OCI-LY7 (cell line): Measurements from ENCODE around the gene KLRC2.

Experiments
- CTCF ChIP-seq: fragments of 200-600 bp; sonication (generic); conservative IDR thresholded peaks from 2 replicates; pipeline ENCODE4 v1.5.1; 2014; ENCODE audit warnings: mild to moderate bottlenecking, antibody characterized with exemption, low read length, moderate library complexity, mixed read lengths
- EZH2phosphoT487 ChIP-seq: fragments of 200-600 bp; sonication (generic); IDR thresholded peaks from 2 replicates; pipeline ENCODE4 v1.6.1; 2018; ENCODE audit warnings: low read depth, borderline replicate concordance, mild to moderate bottlenecking, mixed run types, antibody characterized with exemption, low read length, moderate library complexity, mixed read lengths

- no peak for TF ChIP-seq EZH2phosphoT487
- TF ChIP-seq CTCF: no peak
These were observed 33.9 kb upstream of the KLRC2 start for GRCh38 chr12:10469701-10470100.
